GM19397 (cell line): ENCODE data around the gene ANXA6.

ENCODE experiments used
- ATAC-seq: cut with Tn5 transposase; IDR thresholded peaks from one replicate; pipeline ENCODE4 v1.9.1; 2021; ENCODE audit warnings: mild to moderate bottlenecking, moderate library complexity; ENCODE audit not compliant: unreplicated experiment

ANXA6 gene

DNA sequence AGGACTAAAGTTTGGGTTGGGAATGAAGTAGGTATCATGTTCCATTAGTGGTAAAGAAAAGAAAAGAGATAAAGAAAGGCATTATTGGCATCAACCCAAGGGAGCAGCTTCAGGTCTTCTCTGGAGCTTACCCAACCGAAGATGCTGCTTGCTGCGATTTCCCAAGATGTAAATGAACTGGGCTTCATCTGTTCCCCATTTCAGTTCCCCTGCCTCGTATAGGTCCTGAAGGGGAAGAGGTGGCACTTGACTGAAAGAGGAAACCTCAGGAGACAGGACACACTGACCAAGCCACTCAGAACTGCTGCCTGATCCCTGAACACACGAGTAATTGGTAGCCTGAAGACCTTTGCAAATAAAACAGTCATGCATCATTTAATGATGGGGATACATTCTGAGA is 24.6 kb downstream of the ANXA6 start:
- ATAC-seq, result no peak

DNA sequence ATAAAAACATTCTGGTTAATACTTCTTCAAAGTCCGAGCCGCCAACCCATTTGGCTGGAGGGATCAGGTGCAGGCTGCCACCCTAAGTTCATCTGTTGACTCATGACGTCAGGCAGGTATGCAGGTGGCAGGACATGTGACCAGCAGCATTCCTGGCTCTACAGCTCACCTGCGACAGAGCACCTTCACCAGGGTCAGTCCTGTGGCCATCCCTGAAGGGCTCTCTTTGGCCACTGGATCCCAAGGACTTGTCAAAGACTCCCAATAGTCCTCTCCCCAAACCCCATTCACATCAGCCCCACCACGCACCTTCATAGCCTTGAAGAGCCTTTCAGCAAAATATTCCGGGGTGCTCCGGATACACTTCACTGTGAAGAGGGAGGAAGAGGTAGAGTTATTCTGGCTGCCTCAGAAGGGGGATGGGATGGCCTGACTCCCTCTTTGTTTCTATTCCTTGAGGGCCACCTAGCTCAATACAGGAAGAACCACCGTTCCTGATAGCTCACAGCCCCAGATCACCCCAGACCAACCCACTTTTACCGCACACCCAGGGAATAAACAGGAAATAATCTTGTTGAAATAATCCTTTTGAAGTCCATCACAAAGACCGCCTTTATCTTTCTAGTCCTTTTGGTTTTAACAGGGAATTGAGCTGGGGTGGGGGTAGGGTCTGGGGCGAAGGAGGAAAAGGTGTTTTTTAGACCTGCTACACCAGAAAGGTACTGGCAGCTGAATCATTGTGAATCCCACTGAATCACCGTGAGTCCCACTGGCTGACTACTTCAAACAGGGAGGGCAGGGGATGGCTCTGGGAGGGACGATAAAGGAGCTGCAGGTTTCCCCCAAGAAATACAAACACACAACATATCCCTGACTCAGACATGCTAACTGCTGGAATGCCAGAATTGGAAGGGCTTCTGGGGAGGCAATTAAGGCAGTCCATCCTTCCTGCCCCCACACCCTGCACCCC is 26.4 kb downstream of the ANXA6 start:
- no peak for ATAC-seq

- no peak for ATAC-seq
Measured at GRCh38 chr5:151130235-151130921, 27.2 kb downstream of the ANXA6 start.

DNA sequence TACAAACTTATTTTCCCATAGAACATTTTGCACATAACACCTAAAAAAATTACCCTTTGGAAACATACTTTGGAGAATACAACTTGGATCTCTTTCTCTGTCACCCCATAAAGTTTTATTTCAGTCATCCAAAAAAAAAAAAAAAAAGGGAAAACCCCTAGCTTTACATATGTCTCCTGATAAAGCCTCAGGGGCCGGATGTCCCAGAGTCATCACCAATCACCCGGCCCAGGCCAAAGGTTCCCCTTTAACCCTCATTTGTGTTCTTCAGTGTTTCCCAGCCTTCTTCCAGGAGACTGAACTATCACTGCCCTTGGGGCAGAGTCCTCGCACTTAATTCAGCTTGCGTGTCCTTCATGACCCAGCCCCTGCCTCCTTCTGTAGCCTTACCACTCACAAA is 28.8 kb downstream of the ANXA6 start:
- no peak for ATAC-seq

GRCh38 chr5:151127926-151128325 is 29.7 kb downstream of the ANXA6 start:
- no peak for ATAC-seq

DNA sequence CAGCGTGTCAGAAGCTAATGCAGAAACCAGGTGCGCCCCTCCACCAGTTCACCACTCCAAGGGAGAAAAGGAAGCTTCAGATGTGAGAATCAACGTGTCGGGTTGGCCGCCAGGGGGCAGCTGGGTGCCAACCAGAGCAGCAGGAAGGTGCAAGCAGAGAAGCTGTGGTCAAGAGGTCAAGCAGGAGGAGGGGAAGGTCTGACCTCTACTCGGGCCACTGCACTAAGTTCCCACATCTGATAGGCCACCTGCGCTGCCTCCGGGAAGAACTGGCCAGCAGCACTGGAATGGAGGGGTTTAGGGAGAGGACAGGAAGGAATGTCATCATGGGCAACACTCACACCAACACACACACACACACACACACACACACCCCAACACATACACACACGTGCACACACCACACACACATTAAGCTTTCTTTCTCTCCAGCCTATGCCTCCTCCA is 31.4 kb downstream of the ANXA6 start:
- peak; percentile 26 for ATAC-seq

- no peak for ATAC-seq
Measured at GRCh38 chr5:151125421-151125820, 32.2 kb downstream of the ANXA6 start.

DNA sequence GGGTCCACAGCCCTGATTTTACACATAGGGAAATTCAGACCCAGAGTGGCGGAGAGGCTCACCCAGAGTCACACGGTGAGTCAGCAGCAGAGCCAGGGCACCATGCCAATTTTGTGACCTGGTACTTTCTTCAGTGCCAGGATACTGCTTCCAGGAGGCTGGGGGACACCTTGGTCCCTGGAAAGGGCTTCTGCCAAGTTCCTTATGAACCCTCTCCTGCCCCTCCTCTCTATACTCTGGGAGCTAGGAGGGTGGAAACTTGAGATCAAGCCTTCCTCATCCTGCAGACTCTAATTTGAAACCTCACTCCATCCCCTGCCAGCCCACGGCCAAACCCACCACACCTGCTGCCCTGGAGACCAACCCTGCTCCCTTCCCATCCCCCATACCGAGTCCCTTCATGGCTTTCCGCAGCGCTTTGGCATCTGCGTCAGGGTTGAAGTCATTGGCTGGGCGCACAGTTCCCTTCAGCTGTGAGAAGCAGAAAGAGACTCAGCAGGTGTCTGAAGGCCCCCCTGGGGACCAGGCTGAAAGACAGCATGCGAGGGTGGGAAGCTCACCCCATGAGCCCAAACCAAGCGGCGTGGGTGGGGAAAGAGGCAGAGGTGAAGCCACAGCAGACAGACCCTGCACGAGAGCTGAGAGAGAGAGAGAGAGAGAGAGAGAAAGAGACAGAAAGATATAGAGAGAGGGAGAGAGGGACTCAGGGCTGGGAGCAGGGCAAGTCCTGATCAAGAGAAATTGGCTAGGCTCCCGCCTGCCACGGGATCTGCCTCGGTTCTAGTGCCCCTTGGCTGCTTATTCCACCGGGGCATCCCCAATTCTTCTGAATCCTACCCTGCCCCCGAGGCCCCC is 33.5 kb downstream of the ANXA6 start:
- peak; percentile 83 for ATAC-seq

- no peak for ATAC-seq
Measured at GRCh38 chr5:151122828-151123227, 34.8 kb downstream of the ANXA6 start.

DNA sequence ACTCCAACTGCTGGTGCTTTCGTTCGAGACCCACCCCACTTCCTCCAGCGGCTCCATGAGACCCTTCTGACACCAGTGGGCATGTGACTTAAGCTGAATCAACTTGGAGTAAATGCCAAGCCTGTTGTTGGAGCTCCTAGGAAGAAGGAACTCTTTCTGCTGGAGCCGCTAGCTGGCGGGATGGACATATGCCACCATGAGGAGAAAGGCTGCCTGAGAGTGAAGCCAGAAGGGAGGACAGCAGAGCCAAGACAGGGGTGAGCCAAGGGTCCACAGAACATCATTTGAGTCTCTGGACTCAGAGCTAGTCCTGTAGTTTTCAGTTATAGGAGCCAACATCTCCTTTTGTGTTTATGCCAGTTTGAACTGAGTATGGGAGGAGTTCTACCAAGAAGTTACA is 35.9 kb downstream of the ANXA6 start:
- ATAC-seq, result no peak

DNA sequence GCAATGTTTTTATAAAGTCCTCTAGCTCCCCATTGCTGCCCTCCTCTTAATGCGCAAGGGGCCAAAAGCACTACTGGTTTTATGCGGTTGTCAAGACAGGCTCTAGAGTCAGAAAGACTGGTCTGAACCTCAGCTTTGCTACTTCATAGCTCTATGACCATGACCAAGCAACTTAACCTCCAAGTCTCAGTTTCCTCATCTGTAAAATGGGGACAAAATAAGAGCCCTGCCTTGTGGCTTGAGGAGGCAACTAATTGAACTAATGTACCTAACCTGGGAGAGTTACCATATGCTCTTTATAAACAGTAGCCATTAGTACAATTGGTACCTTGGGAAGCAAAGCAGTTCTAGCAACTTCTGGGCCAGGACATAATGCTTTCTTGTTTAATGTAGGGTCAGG is 36.5 kb downstream of the ANXA6 start:
- ATAC-seq, result no peak

GRCh38 chr5:151118913-151119575 is 38.5 kb downstream of the ANXA6 start:
- ATAC-seq, result no peak

DNA sequence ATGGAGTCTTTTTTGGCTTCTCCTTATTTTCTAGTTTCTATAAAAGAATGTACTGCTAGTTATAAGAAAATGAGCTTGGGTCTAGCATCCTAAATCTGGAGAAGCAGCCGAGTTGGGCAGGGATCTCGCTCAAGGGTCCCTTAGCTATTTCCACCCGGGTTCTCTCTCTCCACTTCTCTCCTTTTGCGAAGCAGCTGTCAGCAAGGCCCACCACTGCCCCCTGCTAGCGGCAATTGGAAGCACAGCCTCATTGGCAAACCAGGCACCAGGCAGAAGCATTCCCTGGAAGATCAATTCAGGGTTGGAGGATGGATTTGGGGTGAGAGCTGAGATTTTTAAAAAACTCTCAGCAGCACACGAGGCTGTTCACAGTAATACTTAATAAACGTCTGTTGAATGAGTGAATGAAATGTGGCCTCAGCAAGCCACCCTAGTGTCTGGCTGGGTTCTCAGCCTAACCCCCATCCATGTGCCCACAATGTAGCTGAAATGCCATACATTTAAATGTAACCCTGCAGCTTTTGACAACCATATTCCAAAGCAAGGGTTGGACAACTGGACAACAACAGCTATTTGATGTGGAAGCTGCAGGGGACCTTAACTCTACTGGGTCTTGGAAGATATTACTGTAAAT is 42.2 kb downstream of the ANXA6 start:
- no peak for ATAC-seq

DNA sequence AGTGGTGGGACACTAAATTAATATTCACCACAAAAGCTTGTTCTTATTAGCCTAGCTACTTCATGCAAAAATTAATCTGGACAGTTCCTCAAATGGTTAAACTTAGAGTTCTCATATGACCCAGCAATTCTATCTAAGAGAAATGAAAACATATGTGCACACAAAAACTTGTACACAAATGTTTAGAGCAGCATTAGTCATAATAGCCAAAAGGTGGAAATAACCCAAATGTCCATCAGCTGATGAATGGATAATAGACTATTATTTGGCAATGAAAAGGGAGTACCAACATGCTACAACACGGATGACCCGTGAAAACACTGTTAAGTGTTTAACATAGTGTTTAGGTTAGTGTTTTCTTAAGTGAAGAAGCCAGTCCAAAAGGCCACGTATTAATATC is 43.9 kb downstream of the ANXA6 start:
- no peak for ATAC-seq

DNA sequence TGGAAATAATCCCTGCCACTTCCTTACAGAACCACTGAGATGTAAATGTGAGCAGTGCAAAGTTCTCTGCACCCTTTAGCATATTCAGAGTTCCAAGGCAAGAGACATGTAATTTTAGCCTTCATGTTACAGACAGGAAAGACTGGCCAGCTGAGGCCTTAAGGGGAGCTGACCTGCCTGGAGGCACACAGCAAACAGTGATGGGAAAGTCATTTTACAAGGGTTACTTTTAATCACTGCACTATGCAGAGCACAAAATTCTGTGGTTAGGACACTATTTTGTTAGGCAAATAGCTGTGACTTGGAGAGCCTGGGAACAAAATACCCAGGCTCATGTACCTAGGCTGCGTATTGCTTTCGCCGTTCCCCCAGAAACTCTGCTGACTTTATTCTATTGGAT is 46.6 kb downstream of the ANXA6 start:
- peak; percentile 39 for ATAC-seq

- ATAC-seq, result no peak
Measured at GRCh38 chr5:151110122-151110681, 47.4 kb downstream of the ANXA6 start.

DNA sequence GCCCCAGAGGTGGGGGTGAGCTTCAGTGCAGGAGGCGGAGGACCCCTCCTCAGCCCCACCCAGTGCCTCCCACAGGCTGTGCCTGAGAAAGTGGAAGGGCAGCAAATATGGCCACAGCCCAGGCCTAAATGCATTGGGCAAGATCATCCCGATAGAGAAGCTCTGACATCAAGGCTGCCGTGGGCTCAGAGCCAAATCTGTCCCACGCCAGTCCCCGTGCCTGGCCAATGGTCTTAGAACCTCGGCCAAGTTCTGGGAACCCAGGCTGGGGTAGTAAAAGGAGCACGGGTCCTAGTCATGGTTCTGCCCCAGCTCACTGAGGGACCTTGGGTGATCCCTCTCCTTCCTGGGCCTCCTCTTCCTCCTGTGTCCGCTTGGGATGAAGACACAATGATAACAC is 49.0 kb downstream of the ANXA6 start:
- no peak for ATAC-seq

- no peak for ATAC-seq
Measured at GRCh38 chr5:151107738-151108520, 49.6 kb downstream of the ANXA6 start.

GRCh38 chr5:151107084-151107483 is 50.5 kb downstream of the ANXA6 start:
- no peak for ATAC-seq
